A673 (cell line): Measurements from ENCODE around the gene SH3RF1.

ENCODE experiments used
- EZH2 ChIP-seq: fragments of 200-600 bp; sonication (generic); IDR thresholded peaks from 2 replicates; pipeline ENCODE4 v1.6.1; 2017; ENCODE audit warnings: borderline replicate concordance, low read depth, mild to moderate bottlenecking, mixed read lengths, antibody characterized with exemption, low read length; ENCODE audit not compliant: poor library complexity, severe bottlenecking
- TF ChIP-seq, protein P1 (sequence below): fragments of 300-800, 200-600 bp; sonication (generic); conservative IDR thresholded peaks from 2 replicates; pipeline ENCODE4 v1.5.1; 2017; ENCODE audit warnings: low read depth, mild to moderate bottlenecking, antibody characterized with exemption, low read length, moderate library complexity, mixed read lengths

GRCh38 chr4:169241464-169241863 lies 29.3 kb downstream of the SH3RF1 start:
- TF ChIP-seq, protein P1, sequence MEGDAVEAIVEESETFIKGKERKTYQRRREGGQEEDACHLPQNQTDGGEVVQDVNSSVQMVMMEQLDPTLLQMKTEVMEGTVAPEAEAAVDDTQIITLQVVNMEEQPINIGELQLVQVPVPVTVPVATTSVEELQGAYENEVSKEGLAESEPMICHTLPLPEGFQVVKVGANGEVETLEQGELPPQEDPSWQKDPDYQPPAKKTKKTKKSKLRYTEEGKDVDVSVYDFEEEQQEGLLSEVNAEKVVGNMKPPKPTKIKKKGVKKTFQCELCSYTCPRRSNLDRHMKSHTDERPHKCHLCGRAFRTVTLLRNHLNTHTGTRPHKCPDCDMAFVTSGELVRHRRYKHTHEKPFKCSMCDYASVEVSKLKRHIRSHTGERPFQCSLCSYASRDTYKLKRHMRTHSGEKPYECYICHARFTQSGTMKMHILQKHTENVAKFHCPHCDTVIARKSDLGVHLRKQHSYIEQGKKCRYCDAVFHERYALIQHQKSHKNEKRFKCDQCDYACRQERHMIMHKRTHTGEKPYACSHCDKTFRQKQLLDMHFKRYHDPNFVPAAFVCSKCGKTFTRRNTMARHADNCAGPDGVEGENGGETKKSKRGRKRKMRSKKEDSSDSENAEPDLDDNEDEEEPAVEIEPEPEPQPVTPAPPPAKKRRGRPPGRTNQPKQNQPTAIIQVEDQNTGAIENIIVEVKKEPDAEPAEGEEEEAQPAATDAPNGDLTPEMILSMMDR = no peak
- TF ChIP-seq EZH2 = no peak
